ENCODE data around the gene BMI1. TPM values are rescaled to one million over a fixed set of nuclear protein-coding genes. Genes with fewer than 3 reads are reported as not detected.

The BMI1 gene
- total RNA-seq, 1 donor from 2014 or later: 40.2 TPM

DNA sequence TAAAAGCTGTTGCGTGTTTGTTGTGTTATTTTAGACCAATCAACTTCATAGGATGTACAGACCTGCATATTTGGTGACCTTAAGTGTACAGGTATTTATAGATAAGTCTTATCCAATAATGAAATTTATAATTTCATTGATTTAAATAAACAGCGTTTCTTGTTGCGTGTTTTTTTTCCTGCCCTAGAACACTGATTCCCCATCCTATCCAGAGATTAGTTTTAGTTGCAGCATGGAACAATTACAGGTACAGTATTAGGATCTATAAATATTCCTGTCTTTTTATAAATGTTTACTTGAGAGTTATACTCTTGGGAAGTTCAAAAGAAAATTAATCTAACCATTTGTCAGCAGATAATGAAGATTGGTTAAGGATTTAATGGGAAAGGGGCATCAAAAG is 2.1 kb upstream of the BMI1 start:
- intact Hi-C loops (cut with micrococcal nuclease): loop anchor here (5.0 kb wide), 1 partner anchor 786 kb away; the partner anchor contains the start of gene MLLT10

DNA sequence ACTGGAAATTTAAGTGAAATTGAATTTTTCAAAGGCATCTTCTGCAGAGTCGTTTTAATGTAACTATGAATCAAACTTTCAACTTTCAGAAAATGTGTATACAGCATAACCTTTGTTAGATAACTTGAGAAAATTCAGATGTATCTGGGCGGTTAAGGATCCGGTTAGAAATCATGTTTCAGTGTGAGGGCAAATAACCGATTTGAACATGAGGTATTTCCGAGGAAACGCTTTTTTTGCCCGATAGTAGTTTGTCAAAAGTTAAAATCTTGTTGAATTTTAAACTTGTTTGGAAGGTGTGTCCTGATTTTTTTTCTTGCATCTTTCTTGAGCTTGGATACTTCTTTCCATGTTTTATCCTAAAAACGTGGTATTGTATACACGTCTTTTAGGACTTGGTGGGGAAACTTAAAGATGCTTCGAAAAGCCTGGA is 1.3 kb upstream of the BMI1 start:
- intact Hi-C loops (cut with micrococcal nuclease): loop anchor here (5.0 kb wide), 1 partner anchor 787 kb away; the partner anchor contains the start of gene MLLT10

DNA sequence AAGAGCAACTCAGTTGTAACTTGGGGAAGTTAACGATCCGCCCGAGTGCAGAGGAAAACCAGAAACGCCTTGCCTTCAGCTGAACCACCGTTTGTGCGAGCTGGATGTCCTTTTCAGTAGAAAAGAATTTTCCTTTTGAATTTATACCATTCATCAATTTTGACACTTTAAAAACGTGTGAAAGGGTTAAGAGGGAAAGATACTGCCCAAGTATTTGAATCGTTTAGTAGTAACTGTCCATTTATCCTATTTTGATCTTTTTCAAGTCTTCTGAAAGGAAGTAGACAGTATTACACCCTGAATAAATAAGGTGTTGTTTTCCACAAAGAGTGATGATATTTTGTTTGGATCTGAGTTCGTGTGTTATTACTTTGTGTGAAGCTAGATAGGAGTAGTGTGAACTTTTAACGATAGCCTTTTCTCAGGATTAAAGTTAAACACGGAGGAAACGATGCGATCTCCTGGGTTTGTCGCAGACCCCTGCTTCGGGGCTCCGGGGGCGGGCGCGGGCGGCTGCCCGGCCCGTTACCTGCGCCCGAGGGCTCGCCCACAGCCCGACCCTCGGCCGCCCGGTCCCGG is 830 bp upstream of the BMI1 start:
- intact Hi-C loops (cut with micrococcal nuclease): loop anchor here (1.0 to 10.0 kb wide), 4 partner anchors 91 to 788 kb away; partner anchors contain the start of genes MLLT10 and PIP4K2A

DNA sequence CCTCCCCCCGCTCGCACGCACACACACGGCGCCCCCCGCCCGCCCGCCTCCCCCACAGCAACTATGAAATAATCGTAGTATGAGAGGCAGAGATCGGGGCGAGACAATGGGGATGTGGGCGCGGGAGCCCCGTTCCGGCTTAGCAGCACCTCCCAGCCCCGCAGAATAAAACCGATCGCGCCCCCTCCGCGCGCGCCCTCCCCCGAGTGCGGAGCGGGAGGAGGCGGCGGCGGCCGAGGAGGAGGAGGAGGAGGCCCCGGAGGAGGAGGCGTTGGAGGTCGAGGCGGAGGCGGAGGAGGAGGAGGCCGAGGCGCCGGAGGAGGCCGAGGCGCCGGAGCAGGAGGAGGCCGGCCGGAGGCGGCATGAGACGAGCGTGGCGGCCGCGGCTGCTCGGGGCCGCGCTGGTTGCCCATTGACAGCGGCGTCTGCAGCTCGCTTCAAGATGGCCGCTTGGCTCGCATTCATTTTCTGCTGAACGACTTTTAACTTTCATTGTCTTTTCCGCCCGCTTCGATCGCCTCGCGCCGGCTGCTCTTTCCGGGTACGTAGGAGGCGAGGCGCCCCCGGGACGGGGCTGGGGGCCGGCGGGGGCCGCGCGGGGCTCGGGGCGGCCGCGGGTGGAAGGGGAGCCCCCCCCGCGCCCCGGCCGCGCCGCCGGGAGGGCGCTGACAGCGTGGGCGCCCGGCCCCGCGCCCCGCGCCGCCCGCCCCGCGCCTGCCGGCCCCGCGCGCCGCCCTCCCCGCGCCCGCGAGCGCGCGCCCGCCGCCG is 441 bp downstream of the BMI1 start:
- intact Hi-C loops (cut with micrococcal nuclease): loop anchor here (1.0 to 10.0 kb wide), 3 partner anchors 19 to 617 kb away; partner anchors contain the start of gene PIP4K2A

DNA sequence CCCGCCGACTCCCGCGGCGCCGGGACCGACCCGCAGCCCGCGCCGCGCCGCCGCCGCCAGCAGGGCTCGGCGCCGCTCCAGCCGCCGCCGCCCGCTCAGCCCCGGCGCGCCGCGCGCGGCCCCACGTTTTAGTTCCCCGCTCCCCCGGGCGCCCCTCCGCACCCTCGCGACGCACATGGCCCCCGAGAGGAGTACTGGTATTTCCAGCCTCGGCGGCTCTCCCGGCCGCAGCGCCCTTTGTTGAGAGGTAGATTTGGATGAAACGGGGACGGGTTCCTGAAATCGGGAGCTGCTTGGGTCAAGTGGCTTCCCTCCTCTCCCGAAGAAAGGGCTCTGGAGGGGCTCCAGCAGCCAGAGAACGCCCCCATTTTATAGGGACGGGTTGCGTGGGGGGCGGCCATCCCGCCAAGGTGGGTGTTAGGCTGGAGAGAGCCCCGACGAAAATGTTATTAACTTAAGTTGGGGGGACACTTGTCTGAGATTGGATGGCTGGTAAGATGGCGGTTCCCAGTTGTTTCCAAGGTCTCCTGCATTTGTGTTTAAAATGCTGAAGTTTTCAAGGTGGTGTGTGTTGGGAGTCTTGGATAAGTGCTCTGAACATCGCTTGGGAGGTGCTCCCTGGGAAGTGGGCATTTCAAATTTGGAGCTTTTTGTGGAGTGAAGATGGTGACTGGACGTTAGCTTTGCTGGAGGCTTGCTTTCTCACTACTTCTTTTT is 1.2 kb downstream of the BMI1 start:
- intact Hi-C loops (cut with micrococcal nuclease): loop anchor here (1.0 to 10.0 kb wide), 3 partner anchors 18 to 617 kb away; partner anchors contain the start of gene PIP4K2A

DNA sequence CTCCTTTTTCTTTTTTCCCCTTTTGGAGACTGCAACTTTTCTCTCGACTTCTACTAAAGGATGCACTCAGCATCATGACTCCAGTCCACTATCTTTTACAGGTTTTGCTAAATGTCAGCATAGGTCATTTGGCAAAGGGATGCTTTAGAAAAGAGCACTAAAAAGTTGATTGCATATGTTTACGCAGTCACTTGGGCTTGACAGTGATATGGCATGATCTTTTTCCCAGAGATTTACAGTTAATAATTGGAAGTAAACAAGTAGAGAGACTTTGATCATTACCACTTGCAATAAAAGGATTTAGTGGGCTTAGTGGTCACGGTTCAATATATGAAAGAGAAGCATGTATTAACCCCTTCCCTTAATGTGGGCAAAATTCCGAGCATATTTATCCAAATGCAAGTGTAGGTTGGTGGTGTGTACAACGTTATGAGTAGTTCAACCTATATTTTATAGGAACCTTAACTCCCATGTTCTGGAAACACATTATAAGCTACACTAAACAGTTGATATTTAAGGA is 1.8 kb downstream of the BMI1 start:
- intact Hi-C loops (cut with micrococcal nuclease): loop anchor here (5.0 to 10.0 kb wide), 2 partner anchors 390 to 618 kb away; partner anchors contain the start of gene PIP4K2A

DNA sequence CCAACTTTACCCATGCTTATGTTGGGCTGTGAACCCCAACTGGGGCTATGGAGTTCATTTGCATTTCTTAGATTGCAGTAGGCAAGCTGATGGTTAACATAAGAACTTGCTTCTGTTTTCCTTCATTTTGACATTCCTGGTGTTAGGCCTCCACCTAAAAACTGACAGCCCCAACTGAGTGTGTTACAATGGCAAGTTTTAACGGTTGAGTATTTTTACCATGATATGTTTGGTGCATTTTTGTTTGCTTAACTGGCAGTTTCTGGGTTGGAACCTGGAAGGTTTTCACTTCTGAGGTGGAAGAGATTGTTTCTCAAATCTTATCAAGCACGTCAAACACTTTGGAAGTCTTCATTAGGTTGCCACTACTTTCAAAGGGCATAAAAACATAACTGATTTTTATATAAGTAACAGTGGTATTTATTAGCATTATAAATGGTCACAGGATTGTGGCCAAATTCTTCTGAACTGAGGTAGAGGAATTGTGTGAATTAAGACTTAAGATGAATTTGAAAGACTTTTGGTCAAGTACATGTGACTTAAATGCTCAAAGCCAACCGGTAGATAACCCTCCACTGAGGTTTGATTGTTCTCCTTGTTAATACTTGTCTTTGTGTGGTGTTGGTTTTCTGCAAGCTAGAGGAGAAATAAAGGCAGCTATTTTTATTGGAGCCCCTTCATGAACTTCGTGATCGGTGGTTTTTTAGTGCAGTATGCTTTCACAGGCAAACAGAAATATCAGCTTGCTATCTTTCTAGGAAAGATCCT is 2.8 kb downstream of the BMI1 start:
- intact Hi-C loops (cut with micrococcal nuclease): loop anchor here (5.0 to 10.0 kb wide), 2 partner anchors 389 to 619 kb away; partner anchors contain the start of gene PIP4K2A

DNA sequence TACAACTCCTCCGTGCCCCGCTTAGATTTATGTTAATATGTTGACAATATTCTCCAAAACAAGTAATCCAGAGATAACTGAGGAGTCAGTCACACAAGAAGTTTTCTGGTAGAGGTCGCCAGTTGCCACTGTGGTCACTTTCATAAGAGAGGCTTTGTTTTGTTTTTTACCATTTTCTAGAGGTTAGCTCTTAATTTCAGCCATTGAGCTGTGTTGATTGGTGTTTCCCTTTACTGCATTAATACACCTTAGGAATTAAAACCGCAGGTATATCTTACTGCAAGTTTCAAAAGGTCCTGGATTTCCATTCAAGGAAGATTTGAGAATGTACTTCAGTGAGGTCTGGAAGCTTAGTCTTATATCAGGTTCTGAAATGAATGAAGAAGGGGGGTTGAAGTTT is 3.5 kb downstream of the BMI1 start:
- intact Hi-C loops (cut with micrococcal nuclease): loop anchor here (5.0 to 10.0 kb wide), 2 partner anchors 388 to 620 kb away; partner anchors contain the start of gene PIP4K2A

DNA sequence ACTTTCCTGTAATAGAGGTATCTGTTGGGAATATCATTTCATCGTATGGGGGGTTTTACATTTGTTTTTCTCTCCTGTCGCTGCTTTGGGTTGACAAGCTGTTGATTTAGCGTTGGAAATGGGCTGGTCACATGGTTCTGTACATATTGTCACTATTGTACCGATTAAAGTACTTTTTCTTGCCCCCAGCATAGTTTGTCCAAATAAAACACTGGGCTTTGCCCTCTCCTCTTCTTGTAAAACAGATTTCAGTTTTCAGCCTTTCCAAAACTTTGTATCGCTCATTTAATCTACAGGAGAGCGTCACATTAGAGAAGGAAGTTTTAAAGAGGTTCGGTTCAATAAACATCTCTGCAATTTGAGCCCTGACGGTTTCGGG is 4.0 kb downstream of the BMI1 start:
- intact Hi-C loops (cut with micrococcal nuclease): loop anchor here (1.0 to 10.0 kb wide), 3 partner anchors 10 to 620 kb away; partner anchors contain the start of gene PIP4K2A

DNA sequence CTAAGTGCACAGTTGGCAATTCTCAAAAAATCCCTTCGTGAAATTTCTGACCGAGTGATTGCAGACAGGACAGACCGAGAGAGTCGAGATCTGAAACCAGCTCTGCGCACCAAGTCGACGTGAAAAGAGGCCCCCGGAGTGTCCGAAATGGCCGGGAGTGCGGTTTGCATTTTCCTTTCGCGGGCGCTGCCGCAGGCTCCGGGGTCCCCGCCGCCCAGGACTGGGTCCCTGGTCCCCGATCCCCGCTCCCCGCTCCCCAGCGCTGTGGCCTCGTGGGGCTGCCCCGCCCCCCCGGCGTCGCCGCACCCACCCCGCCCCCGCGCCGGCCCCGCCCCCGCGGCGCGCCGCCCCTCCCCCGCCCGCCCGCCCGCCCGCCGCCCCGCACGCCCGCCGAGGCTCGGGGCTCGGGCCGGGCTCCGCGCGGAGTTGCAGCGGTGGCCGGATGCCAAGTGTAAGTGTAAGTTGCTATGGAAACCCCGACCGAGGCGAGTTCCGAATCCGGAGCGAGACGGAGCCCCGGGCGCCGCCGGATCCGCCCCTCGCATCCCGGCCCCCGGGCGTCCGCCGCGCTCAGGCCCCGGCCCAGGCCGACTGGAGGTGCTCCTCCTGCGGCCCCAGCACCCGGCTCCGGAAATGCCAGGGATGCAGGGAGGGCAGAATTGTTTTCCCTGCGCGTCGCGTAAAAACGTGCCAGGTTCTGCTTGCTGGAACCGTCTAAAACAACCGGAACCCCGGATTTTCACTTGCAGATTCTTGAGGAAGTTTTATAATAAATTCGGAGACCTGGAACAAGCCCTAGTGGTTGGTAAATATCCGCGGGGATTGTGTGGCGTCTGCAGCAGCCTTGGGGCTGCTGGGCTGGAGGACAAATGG is 4.6 kb downstream of the BMI1 start:
- intact Hi-C loops (cut with micrococcal nuclease): loop anchor here (1.0 to 10.0 kb wide), 2 partner anchors 10 to 621 kb away; no protein-coding TSS in a partner anchor

DNA sequence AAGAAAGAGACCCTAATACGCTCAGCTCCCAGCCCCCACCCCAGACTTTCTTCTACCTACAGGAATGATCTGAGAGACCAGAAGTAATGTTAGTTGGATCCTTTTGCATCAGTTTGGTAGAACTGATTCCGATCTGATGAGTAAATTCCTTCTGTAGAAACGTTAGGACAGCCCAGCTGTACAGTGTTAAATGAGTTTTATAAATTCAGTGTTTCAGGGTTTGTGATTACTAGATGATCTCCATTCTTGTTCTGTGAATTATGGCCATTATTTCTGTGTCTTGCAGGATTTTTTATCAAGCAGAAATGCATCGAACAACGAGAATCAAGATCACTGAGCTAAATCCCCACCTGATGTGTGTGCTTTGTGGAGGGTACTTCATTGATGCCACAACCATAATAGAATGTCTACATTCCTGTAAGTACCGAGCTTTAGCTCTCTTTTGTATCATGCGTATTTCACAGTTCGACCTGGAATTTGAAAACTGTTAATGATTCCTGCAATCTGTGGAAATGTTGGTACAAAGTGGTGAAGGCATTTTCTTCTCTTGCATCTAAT is 5.3 kb downstream of the BMI1 start:
- intact Hi-C loops (cut with micrococcal nuclease): loop anchor here (10.0 kb wide), 1 partner anchor 621 kb away; no protein-coding TSS in a partner anchor

DNA sequence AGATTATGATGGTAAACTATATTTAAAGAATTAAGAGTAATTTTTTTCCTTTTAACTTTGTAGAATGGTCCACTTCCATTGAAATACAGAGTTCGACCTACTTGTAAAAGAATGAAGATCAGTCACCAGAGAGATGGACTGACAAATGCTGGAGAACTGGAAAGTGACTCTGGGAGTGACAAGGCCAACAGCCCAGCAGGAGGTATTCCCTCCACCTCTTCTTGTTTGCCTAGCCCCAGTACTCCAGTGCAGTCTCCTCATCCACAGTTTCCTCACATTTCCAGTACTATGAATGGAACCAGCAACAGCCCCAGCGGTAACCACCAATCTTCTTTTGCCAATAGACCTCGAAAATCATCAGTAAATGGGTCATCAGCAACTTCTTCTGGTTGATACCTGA is 8.3 kb downstream of the BMI1 start:
- intact Hi-C loops (cut with micrococcal nuclease): loop anchor here (10.0 kb wide), 1 partner anchor 624 kb away; no protein-coding TSS in a partner anchor

DNA sequence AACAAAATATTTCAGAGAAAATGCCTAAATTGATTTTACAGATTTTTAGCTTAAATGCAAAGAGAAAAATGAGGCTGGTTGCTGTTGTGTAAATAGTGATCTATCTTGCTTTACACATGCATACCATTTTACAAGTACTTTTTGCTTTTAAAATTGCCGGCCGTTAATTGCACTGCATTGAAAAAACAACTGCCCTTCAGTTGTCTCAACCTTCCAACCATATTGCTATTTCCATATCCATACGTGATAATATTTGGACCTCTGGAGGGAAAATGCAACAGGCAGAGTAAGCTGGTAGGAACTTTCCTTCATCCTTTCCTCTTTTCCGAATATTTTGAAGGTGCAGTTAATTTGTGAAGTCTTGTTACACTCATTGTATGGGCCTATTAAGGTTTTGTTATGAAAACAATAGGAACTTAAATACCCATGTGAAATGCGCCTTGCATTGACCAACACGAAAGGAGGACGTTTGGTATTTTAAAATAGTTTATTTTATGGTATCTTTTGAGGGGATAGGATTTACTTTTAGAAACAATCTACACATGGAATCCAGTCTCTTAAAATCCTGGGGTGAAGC is 11.3 kb downstream of the BMI1 start:
- intact Hi-C loops (cut with micrococcal nuclease): no loop called here

DNA sequence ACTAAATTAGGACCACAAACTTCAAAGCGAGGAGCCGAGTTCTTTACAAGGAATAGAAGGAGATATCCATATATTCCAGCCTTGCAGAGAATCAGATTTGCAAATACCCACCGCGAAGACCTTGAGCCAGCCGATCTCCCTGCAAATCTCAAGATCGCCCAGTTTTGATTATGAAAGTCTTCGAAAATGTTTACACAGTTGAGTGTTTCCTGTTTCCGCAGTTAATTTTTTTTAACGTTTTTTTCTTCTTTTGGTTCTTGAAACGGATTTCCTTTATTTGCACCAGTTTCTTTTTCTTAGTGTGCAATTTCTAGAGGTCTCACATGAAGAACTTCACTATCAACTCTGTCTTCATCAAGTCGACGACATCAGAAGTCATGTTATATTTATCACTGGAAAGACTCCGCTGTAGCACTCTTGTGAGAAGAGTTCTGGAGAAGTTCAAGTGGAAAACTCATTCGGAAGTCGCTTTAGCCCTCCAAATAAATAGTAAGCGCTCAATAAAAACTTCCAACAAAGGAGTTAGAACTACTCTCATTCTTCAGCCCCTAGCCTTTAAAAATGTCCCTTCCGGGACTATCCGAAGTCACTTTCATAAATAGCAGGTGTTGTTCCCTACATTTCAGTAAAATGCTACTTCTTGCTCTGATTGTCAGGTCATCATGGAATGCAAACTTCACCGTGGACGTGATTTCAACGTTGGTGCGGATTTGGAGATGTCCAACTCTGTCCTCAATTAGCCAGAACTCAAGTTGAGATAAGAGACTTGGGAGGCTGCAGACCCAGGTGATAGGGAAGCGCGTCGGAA is 12.5 kb downstream of the BMI1 start:
- intact Hi-C loops (cut with micrococcal nuclease): loop anchor here (1.0 kb wide), 1 partner anchor 8 kb away; no protein-coding TSS in a partner anchor

DNA sequence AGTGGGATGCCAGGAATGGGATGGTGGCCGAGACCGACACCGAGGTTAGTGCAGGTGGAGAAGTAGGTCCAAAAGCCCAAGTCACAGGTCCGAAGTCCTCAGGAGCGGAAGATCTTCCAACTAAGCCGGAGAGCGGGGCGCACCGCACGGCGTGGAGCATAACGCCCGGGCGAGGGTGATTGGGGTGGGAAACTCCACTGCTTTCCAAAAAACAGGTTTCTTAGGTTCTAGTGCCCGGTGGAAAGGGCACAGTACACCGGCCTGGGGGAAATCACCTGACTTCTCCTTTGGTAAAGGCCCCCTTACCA is 13.0 kb downstream of the BMI1 start:
- intact Hi-C loops (cut with micrococcal nuclease): loop anchor here (1.0 kb wide), 1 partner anchor 7 kb away; no protein-coding TSS in a partner anchor

DNA sequence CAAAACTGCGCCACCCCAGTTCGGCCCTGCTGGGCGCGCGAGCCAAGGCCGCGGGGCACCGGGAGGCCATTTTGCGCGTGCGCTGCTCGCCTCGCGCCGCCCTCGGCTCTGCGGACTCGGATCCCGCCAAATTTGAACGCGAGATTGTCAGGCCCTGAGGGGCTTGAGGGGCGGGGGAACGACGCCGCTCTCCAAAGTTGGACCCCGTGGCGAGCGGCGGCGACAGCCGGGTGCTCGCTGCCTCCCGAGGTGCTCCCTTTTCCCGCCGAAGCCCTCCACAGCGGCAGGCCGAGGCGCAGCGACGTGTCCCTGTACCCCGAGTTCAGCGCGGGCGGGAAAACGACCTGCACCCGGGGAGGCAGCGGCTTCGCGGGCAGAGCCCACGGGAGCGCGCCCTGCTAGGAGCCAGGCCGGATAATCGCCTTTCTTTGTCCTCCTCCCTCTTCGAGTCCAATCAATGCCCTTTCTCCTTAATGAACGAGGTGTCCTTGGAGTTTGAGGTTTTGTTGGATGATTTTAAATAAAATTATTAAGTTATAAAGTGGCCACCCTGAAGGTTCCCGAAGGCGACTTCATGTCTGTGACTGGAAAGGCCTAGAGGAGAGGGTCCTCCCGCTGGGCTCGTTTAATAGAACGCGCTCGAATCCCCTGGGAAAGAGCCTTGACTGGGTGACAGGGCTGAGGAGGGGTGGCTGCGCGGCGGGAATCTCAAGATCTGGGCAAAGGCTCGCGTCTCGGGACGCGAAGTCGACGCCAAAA is 13.7 kb downstream of the BMI1 start:
- intact Hi-C loops (cut with micrococcal nuclease): loop anchor here (1.0 kb wide), 1 partner anchor 9 kb away; no protein-coding TSS in a partner anchor

Data from T-helper 2 cell treated with Interferon-gamma antibody and Interleukin-4, amounts not matched to agents 100 ng/mL and 5 ng/mL, for 36 hours (primary cell).